ENCODE measurements around the gene CHRNE. TPM values are rescaled to one million over a fixed set of nuclear protein-coding genes. Genes with fewer than 3 reads are reported as not detected.

The CHRNE gene
- total and polyA plus RNA-seq, 7 donors, result 0.16 to 1.1 (median 0.34) TPM

- peak in 1 of 2 donors; percentile 45 for DNase-seq
- Histone ChIP-seq H3K27ac (no peak overlapping the region), H3K4me1 (no peaks in the 10 kb centered on the region), H3K27me3 (ENCODE audit: insufficient read depth in 3 of 3, low read length in 2 of 3) (peaks cover 0 to 16% (median 0%) of the 10 kb centered on the region in 3 donors), H3K9me3 (no peaks in the 10 kb centered on the region), H3K36me3 (ENCODE audit: insufficient read depth in 1 of 2, low read depth in 1 of 2) (peaks cover 0 to 58% of the 10 kb centered on the region in 2 donors), H3K4me3 (no peak overlapping the region)
- intact Hi-C loops (cut with DNase I), result no loop called here
- ATAC-seq, result no peak
- WGBS, 3 donors, result 89 to 91% (median 89%) methylated on average over 25 to 27 of the region's 27 CpGs
- TF ChIP-seq, protein P1, sequence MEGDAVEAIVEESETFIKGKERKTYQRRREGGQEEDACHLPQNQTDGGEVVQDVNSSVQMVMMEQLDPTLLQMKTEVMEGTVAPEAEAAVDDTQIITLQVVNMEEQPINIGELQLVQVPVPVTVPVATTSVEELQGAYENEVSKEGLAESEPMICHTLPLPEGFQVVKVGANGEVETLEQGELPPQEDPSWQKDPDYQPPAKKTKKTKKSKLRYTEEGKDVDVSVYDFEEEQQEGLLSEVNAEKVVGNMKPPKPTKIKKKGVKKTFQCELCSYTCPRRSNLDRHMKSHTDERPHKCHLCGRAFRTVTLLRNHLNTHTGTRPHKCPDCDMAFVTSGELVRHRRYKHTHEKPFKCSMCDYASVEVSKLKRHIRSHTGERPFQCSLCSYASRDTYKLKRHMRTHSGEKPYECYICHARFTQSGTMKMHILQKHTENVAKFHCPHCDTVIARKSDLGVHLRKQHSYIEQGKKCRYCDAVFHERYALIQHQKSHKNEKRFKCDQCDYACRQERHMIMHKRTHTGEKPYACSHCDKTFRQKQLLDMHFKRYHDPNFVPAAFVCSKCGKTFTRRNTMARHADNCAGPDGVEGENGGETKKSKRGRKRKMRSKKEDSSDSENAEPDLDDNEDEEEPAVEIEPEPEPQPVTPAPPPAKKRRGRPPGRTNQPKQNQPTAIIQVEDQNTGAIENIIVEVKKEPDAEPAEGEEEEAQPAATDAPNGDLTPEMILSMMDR (IDR thresholded peaks at IDR 0.05), result no peak
These were observed 6.3 kb downstream of the CHRNE start for GRCh38 chr17:4896332-4897197.

- TF ChIP-seq, protein P1 (IDR thresholded peaks at IDR 0.05), result no peak
- Histone ChIP-seq H3K36me3 (ENCODE audit: insufficient read depth in 1 of 2, low read depth in 1 of 2) (peaks cover 0 to 66% of the 10 kb centered on the region in 2 donors), H3K27ac (no peak overlapping the region), H3K9me3 (no peaks in the 10 kb centered on the region), H3K4me3 (no peak overlapping the region), H3K4me1 (no peaks in the 10 kb centered on the region), H3K27me3 (ENCODE audit: insufficient read depth in 3 of 3, low read length in 2 of 3) (peaks cover 0 to 16% (median 0%) of the 10 kb centered on the region in 3 donors)
- ATAC-seq (no peak), DNase-seq (peak in 1 of 2 donors; percentile 48)
- WGBS, 3 donors, result 72 to 75% (median 75%) methylated on average over 26 to 27 of the region's 27 CpGs
- intact Hi-C loops (cut with DNase I), result no loop called here
These were observed 7.1 kb downstream of the CHRNE start for GRCh38 chr17:4895657-4896331.

GRCh38 chr17:4895121-4895520, 7.8 kb downstream of the CHRNE start:
- Histone ChIP-seq H3K4me3 (no peak overlapping the region), H3K27ac (no peak overlapping the region), H3K9me3 (no peaks in the 10 kb centered on the region), H3K27me3 (ENCODE audit: insufficient read depth in 3 of 3, low read length in 2 of 3) (peaks cover 0 to 13% (median 0%) of the 10 kb centered on the region in 3 donors), H3K36me3 (ENCODE audit: insufficient read depth in 1 of 2, low read depth in 1 of 2) (peaks cover 0 to 72% of the 10 kb centered on the region in 2 donors), H3K4me1 (no peaks in the 10 kb centered on the region)
- intact Hi-C loops (cut with DNase I), result no loop called here
- DNase-seq, result peak in 1 of 2 donors; percentile 36
- WGBS, 3 donors, result 91 to 96% (median 95%) methylated on average over 12 to 13 of the region's 13 CpGs
- TF ChIP-seq, protein P1 (IDR thresholded peaks at IDR 0.05), result no peak
- ATAC-seq, result no peak

- H3K36me3 ChIP-seq (ENCODE audit: insufficient read depth in 1 of 2, low read depth in 1 of 2), result peaks cover 0 to 84% of the 10 kb centered on the region in 2 donors
- H3K4me1 ChIP-seq, result no peaks in the 10 kb centered on the region
- 88 to 90% (median 88%) methylated on average over 30 to 31 of the region's 31 CpGs for WGBS, 3 donors
- DNase-seq (peak in 1 of 2 donors; percentile 48), ATAC-seq (no peak)
- TF ChIP-seq, protein P1 (IDR thresholded peaks at IDR 0.05), result no peak
- peaks cover 0 to 1% (median 0%) of the 10 kb centered on the region in 3 donors for H3K27me3 ChIP-seq (ENCODE audit: insufficient read depth in 3 of 3, low read length in 2 of 3)
- no peak overlapping the region for H3K27ac ChIP-seq
- H3K9me3 ChIP-seq, result no peaks in the 10 kb centered on the region
- intact Hi-C loops (cut with DNase I), result no loop called here
- no peak overlapping the region for H3K4me3 ChIP-seq
These were observed 9.0 kb downstream of the CHRNE start for GRCh38 chr17:4893721-4894560.
